Keratinocyte (primary cell): Measurements from ENCODE around the gene ADAMTS17. TPM values are rescaled to one million over a fixed set of nuclear protein-coding genes. Genes with fewer than 3 reads are reported as not detected.

Experiments
- DNase-seq: peaks from one replicate; pipeline ENCODE4 v3.0.0-alpha.2; 2011; ENCODE audit warnings: low read depth, missing footprints, low spot score
- FAIRE-seq: peaks from 2 replicates; lab custom pipeline; 2011; peaks lifted over from hg19 to GRCh38; lab: Jason Lieb, UNC
- H2AFZ ChIP-seq: 2 replicates; pipeline ENCODE4 v1.6.0; 2012; ENCODE audit warnings: low read length, control low read depth, inconsistent platforms; ENCODE audit not compliant: control insufficient read depth
- H3K27ac ChIP-seq: 2 replicates; pipeline ENCODE4 v1.5.1; 2011; ENCODE audit warnings: low read length; ENCODE audit not compliant: control insufficient read depth, insufficient read depth
- H3K27me3 ChIP-seq: 3 replicates; pipeline ENCODE4 v1.6.0; 2011; ENCODE audit warnings: low read length; ENCODE audit not compliant: control insufficient read depth, insufficient read depth; ENCODE audit errors: extremely low read depth
- H3K36me3 ChIP-seq, 2 experiments: 2 replicates in 1 of 2; 3 replicates in 1 of 2; pipeline ENCODE4 v1.5.1; 2011; ENCODE audit warnings: low read length in 2 of 2, mild to moderate bottlenecking in 1 of 2; ENCODE audit not compliant: control insufficient read depth in 2 of 2, insufficient read depth in 2 of 2; ENCODE audit errors: extremely low read depth in 1 of 2
- H3K4me1 ChIP-seq: 3 replicates; pipeline ENCODE4 v1.5.1; 2011; ENCODE audit warnings: low read length; ENCODE audit not compliant: control insufficient read depth, insufficient read depth; ENCODE audit errors: extremely low read depth
- H3K4me2 ChIP-seq: 3 replicates; pipeline ENCODE4 v1.6.0; 2011; ENCODE audit warnings: low read depth, low read length; ENCODE audit not compliant: control insufficient read depth, insufficient read depth; ENCODE audit errors: extremely low read depth
- H3K4me3 ChIP-seq, 3 experiments: fragments of 200-600 bp in 1 of 3; sonication (generic) in 1 of 3; 2 replicates in 2 of 3; 3 replicates in 1 of 3; pipeline ENCODE4 v1.5.1; 2011 to 2016; ENCODE audit warnings: low read length in 3 of 3, mild to moderate bottlenecking in 3 of 3, control low read depth in 2 of 3, inconsistent platforms in 1 of 3, low read depth in 1 of 3, mixed read lengths in 1 of 3, mixed run types in 1 of 3, moderate library complexity in 1 of 3; ENCODE audit not compliant: control insufficient read depth in 2 of 3, insufficient read depth in 2 of 3; ENCODE audit errors: extremely low read depth in 1 of 3
- H3K79me2 ChIP-seq: 2 replicates; pipeline ENCODE4 v1.6.0; 2012; ENCODE audit warnings: low read length; ENCODE audit not compliant: control insufficient read depth, insufficient read depth
- H3K9ac ChIP-seq: 3 replicates; pipeline ENCODE4 v1.6.0; 2011; ENCODE audit warnings: low read length; ENCODE audit not compliant: control insufficient read depth, insufficient read depth; ENCODE audit errors: extremely low read depth
- H3K9me1 ChIP-seq: 3 replicates; pipeline ENCODE4 v1.6.0; 2011; ENCODE audit warnings: low read length; ENCODE audit not compliant: control insufficient read depth, insufficient read depth; ENCODE audit errors: extremely low read depth
- H3K9me3 ChIP-seq: 2 replicates; pipeline ENCODE4 v1.5.1; 2012; ENCODE audit warnings: low read depth, low read length; ENCODE audit not compliant: control insufficient read depth
- H4K20me1 ChIP-seq: 3 replicates; pipeline ENCODE4 v1.6.0; 2011; ENCODE audit warnings: low read length; ENCODE audit not compliant: control insufficient read depth, insufficient read depth; ENCODE audit errors: extremely low read depth
- CTCF ChIP-seq, 3 experiments: IDR thresholded peaks in 1 of 3; conservative IDR thresholded peaks in 1 of 3; optimal IDR thresholded peaks in 1 of 3; 2 replicates in 2 of 3; 3 replicates in 1 of 3; pipeline versions ENCODE3 to v1.5.1; 2011; ENCODE audit warnings: low read length in 3 of 3, mild to moderate bottlenecking in 3 of 3, moderate library complexity in 2 of 3, control low read depth in 1 of 3, inconsistent platforms in 1 of 3; ENCODE audit not compliant: insufficient read depth in 2 of 3; ENCODE audit errors: extremely low read depth in 1 of 3
- EZH2 ChIP-seq: IDR thresholded peaks from one replicate; pipeline ENCODE4 v1.6.1; 2012; ENCODE audit warnings: inconsistent platforms, mild to moderate bottlenecking, low read length, moderate library complexity
- dilution Hi-C: fragments of 300-500 bp; cut with MboI; formaldehyde crosslinking; loops from one replicate; pipeline ENCODE4 v1.7.0; 2020; ENCODE audit warnings: low sequenced_read_pairs; ENCODE audit not compliant: extremely low pct_ligation_motif_present
- polyA plus RNA-seq, 5 experiments: library from polyadenylated mRNA; depleted of rRNA in 3 of 5; stranded (reverse) in 3 of 5; stranded (forward) in 1 of 5; unstranded in 1 of 5; fragments of >200 nt; gene quantifications; 1 replicate in 1 of 5; 2 replicates in 3 of 5; 3 replicates in 1 of 5; pipeline versions ENCODE4 v1.2.1 to v1.2.3, GENCODE V29; 2011 to 2012; ENCODE audit warnings: missing spikeins in 2 of 5, low read depth in 1 of 5, low replicate concordance in 1 of 5

ADAMTS17 gene
- polyA plus RNA-seq, 1 donor (not counting 4 experiments of a cell fraction or from before 2014, with no cell fraction given) = 0.18 TPM

- dilution Hi-C loops = no loop called here
Measured at GRCh38 chr15:100220058-100220768, 121.6 kb downstream of the ADAMTS17 start.

DNA sequence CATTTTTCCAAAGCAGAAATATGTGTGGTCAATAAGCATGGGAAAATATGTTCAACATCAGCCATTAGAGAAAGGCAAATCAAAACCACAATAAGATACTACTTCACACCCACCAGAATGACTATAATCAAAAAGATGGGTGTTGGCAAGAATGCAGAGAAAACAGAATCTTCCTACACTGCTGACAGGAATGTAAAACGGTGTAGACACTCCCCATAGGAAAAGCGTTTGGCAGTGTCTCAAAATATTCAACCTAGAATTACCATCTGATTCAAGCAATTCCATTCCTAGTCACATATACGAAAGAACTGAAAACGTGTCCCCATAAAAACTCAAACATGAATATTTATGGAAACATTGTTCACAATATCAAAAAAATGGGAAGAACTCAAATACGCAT lies 123.3 kb downstream of the ADAMTS17 start:
- no peak for DNase-seq
- dilution Hi-C loops = no loop called here
- Histone ChIP-seq H3K27me3 (peaks cover 33% of the 10 kb centered on the region), H3K79me2 (no peaks in the 10 kb centered on the region), H3K4me2 (no peak overlapping the region), H3K9me1 (no peaks in the 10 kb centered on the region), H4K20me1 (no peaks in the 10 kb centered on the region), H3K4me3 (no peak overlapping the region), H3K9me3 (no peaks in the 10 kb centered on the region), H3K27ac (no peak overlapping the region), H2AFZ (no peak overlapping the region), H3K36me3 (no peaks in the 10 kb centered on the region), H3K4me1 (peaks cover 5% of the 10 kb centered on the region), H3K9ac (no peak overlapping the region)
- TF ChIP-seq EZH2 (no peak), CTCF (optimal IDR thresholded peaks at IDR 0.05 in 1 of 3, IDR thresholded peaks at IDR 0.05 in 1 of 3, conservative IDR thresholded peaks at IDR 0.05 in 1 of 3; ENCODE audit: extremely low read depth in 1 of 3, insufficient read depth in 2 of 3, low read length in 3 of 3) (no peak)
- FAIRE-seq = no peak

More at GRCh38 chr15:100220058-100220768, 121.6 kb downstream of the ADAMTS17 start:
- H2AFZ ChIP-seq = no peak overlapping the region
- TF ChIP-seq EZH2 (no peak), CTCF (optimal IDR thresholded peaks at IDR 0.05 in 1 of 3, IDR thresholded peaks at IDR 0.05 in 1 of 3, conservative IDR thresholded peaks at IDR 0.05 in 1 of 3; ENCODE audit: extremely low read depth in 1 of 3, insufficient read depth in 2 of 3, low read length in 3 of 3) (no peak)
- H3K36me3 ChIP-seq = no peaks in the 10 kb centered on the region
- no peak overlapping the region for H3K4me2 ChIP-seq
- no peaks in the 10 kb centered on the region for H3K9me1 ChIP-seq
- H3K9ac ChIP-seq = no peak overlapping the region
- H3K4me1 ChIP-seq = peaks cover 5% of the 10 kb centered on the region
- DNase-seq (no peak), FAIRE-seq (no peak)
- no peaks in the 10 kb centered on the region for H4K20me1 ChIP-seq
- no peak overlapping the region for H3K4me3 ChIP-seq
- no peak overlapping the region for H3K27ac ChIP-seq
- peaks cover 24% of the 10 kb centered on the region for H3K27me3 ChIP-seq
- no peaks in the 10 kb centered on the region for H3K79me2 ChIP-seq
- no peaks in the 10 kb centered on the region for H3K9me3 ChIP-seq
